ENCODE results near the gene KCNK16. TPM values are rescaled to one million over a fixed set of nuclear protein-coding genes. Genes with fewer than 3 reads are reported as not detected.

Gene KCNK16
- total and polyA plus RNA-seq, 3 donors from 2014 or later = not detected

GRCh38 chr6:39276379-39276995, 46.0 kb downstream of the KCNK16 start:
- Histone ChIP-seq H3K27ac (no peak overlapping the region), H3K4me3 (no peak overlapping the region), H3K4me1 (no peaks in the 10 kb centered on the region), H3K27me3 (no peaks in the 10 kb centered on the region), H3K36me3 (ENCODE audit: low read depth, missing control alignments) (no peaks in the 10 kb centered on the region), H3K9me3 (no peaks in the 10 kb centered on the region)
- no peak for TF ChIP-seq POLR2A (IDR thresholded peaks at IDR 0.05)
- no peak for TF ChIP-seq CTCF (IDR thresholded peaks at IDR 0.05)
- no peak for DNase-seq
- intact Hi-C loops (cut with DNase I; ENCODE audit: low total_unique reads) = no loop called here
- WGBS, 2 donors = 87 to 94% methylated on average over 3 of the region's 3 CpGs

- Histone ChIP-seq H3K27ac (no peak overlapping the region), H3K4me3 (no peak overlapping the region), H3K9me3 (no peaks in the 10 kb centered on the region), H3K27me3 (no peaks in the 10 kb centered on the region), H3K4me1 (no peaks in the 10 kb centered on the region), H3K36me3 (ENCODE audit: low read depth, missing control alignments) (no peaks in the 10 kb centered on the region)
- intact Hi-C loops (cut with DNase I; ENCODE audit: low total_unique reads) = no loop called here
- whole genome bisulfite sequencing, 2 donors = 83 to 90% methylated on average over 3 of the region's 3 CpGs
- TF ChIP-seq POLR2A (IDR thresholded peaks at IDR 0.05) = no peak
- no peak for TF ChIP-seq CTCF (IDR thresholded peaks at IDR 0.05)
- DNase-seq = no peak
These were observed 47.6 kb downstream of the KCNK16 start for GRCh38 chr6:39274903-39275302.

GRCh38 chr6:39274471-39274870, 48.0 kb downstream of the KCNK16 start:
- intact Hi-C loops (cut with DNase I; ENCODE audit: low total_unique reads) = no loop called here
- no peak for DNase-seq
- no peaks in the 10 kb centered on the region for H3K9me3 ChIP-seq
- WGBS, 2 donors = 73 to 81% methylated on average over 4 of the region's 4 CpGs
- no peaks in the 10 kb centered on the region for H3K27me3 ChIP-seq
- no peak overlapping the region for H3K4me3 ChIP-seq
- TF ChIP-seq POLR2A (IDR thresholded peaks at IDR 0.05) (no peak), CTCF (IDR thresholded peaks at IDR 0.05) (no peak)
- no peaks in the 10 kb centered on the region for H3K36me3 ChIP-seq (ENCODE audit: low read depth, missing control alignments)
- H3K27ac ChIP-seq = no peak overlapping the region
- H3K4me1 ChIP-seq = no peaks in the 10 kb centered on the region

GRCh38 chr6:39273406-39273821, 49.1 kb downstream of the KCNK16 start:
- intact Hi-C loops (cut with DNase I; ENCODE audit: low total_unique reads) = no loop called here
- no peak overlapping the region for H3K27ac ChIP-seq

More at GRCh38 chr6:39273406-39273821, 49.1 kb downstream of the KCNK16 start:
- Histone ChIP-seq H3K36me3 (ENCODE audit: low read depth, missing control alignments) (no peaks in the 10 kb centered on the region), H3K4me1 (no peaks in the 10 kb centered on the region), H3K9me3 (no peaks in the 10 kb centered on the region), H3K4me3 (no peak overlapping the region), H3K27me3 (no peaks in the 10 kb centered on the region)
- no peak for TF ChIP-seq CTCF (IDR thresholded peaks at IDR 0.05)
- no peak for TF ChIP-seq POLR2A (IDR thresholded peaks at IDR 0.05)
- 63 to 68% methylated on average over 5 to 6 of the region's 6 CpGs for WGBS, 2 donors
- no peak for DNase-seq

Measured in testis (tissue), 3 donors.